Lung (tissue), 12 donors: ENCODE results near the gene HP1BP3. TPM values are rescaled to one million over a fixed set of nuclear protein-coding genes. Genes with fewer than 3 reads are reported as not detected.

ENCODE experiments used
- ATAC-seq: fragments of 200-7000 bp; cut with Tn5 transposase; one replicate; pipeline ENCODE4 v1.9.1; 2020; ENCODE audit warnings: moderate number of reproducible peaks; ENCODE audit not compliant: insufficient read depth, low FRiP score
- DNase-seq, 3 donors: peaks; one replicate each; pipeline ENCODE4 v3.0.0-alpha.2; 2013 to 2017
- H3K27ac ChIP-seq, 2 donors: one replicate each; pipeline ENCODE4 v1.5.1; 2013; ENCODE audit warnings: mild to moderate bottlenecking in 2 of 2, moderate library complexity in 2 of 2, control low read depth in 1 of 2, inconsistent platforms in 1 of 2, low read depth in 1 of 2, low read length in 1 of 2
- H3K27me3 ChIP-seq, 3 donors: one replicate each; pipeline ENCODE4 v1.5.1; 2013; ENCODE audit warnings: low read length in 2 of 3; ENCODE audit not compliant: control insufficient read depth in 3 of 3, insufficient read depth in 3 of 3
- H3K36me3 ChIP-seq, 4 donors: one replicate each; pipeline ENCODE4 v1.5.1; 2013; ENCODE audit warnings: low read length in 4 of 4, mild to moderate bottlenecking in 1 of 4, moderate library complexity in 1 of 4; ENCODE audit not compliant: control insufficient read depth in 4 of 4, insufficient read depth in 4 of 4
- H3K4me1 ChIP-seq, 5 donors: one replicate each; pipeline ENCODE4 v1.5.1; 2013; ENCODE audit warnings: low read length in 5 of 5, mild to moderate bottlenecking in 2 of 5, moderate library complexity in 1 of 5; ENCODE audit not compliant: control insufficient read depth in 5 of 5, insufficient read depth in 5 of 5
- H3K4me3 ChIP-seq: one replicate; pipeline ENCODE4 v1.5.1; 2013; ENCODE audit warnings: mild to moderate bottlenecking, control low read depth, moderate library complexity
- H3K9ac ChIP-seq, 2 donors: one replicate each; pipeline ENCODE4 v1.5.1; 2013; ENCODE audit warnings: low read length in 2 of 2, control low read depth in 1 of 2; ENCODE audit not compliant: insufficient read depth in 1 of 2
- H3K9me3 ChIP-seq, 4 donors: one replicate each; pipeline ENCODE4 v1.5.1; 2013; ENCODE audit warnings: low read length in 3 of 4, mild to moderate bottlenecking in 1 of 4, moderate library complexity in 1 of 4; ENCODE audit not compliant: control insufficient read depth in 4 of 4, insufficient read depth in 3 of 4
- CTCF ChIP-seq: IDR thresholded peaks from 2 replicates; pipeline ENCODE4 v1.5.1; 2012; ENCODE audit warnings: mild to moderate bottlenecking; ENCODE audit errors: control extremely low read depth, extremely low read depth
- WGBS, 2 donors: extraction: QIAGEN DNeasy Blood & Tissue Kit; methylation state at CpG; one replicate each; pipeline ENCODE4 v1.1.7; 2013; 5-methylcytosine and 5-hydroxymethylcytosine counted together
- polyA plus RNA-seq, 2 donors: library from polyadenylated mRNA; stranded (reverse); fragments of 200-250 nt; gene quantifications; one replicate each; pipeline ENCODE4 v1.2.1, GENCODE V29; 2013
- total RNA-seq, 2 donors: library from RNA; depleted of rRNA in 1 of 2; stranded (reverse); fragments of >200 nt in 1 of 2; gene quantifications; one replicate each; pipeline ENCODE4 v1.2.1, GENCODE V29; 2014 to 2021
- donor health status: control.
- donor health status: control.
- donor health status: Bipolar disorder and iron deficiency.
- donor health status: healthy.
- donor health status: DM: yes; HTN: yes; CAD: no.

The HP1BP3 gene
- total and polyA plus RNA-seq, 4 donors: 63.0 to 316 (median 118) TPM

- WGBS, 2 donors: 13% methylated on average over 15 to 18 of the region's 19 CpGs
- H3K36me3 ChIP-seq: no peaks in the 10 kb centered on the region
- H3K9me3 ChIP-seq: peaks cover 0 to 2% (median 0%) of the 10 kb centered on the region in 4 donors
- ATAC-seq (no peak), DNase-seq (peak in 1 of 3 donors; percentile 16)
- H3K27me3 ChIP-seq: peaks cover 0 to 43% (median 26%) of the 10 kb centered on the region in 3 donors
- TF ChIP-seq CTCF: no peak
- no peak overlapping the region for H3K27ac ChIP-seq
- peaks cover 0 to 16% (median 8%) of the 10 kb centered on the region in 5 donors for H3K4me1 ChIP-seq
- no peak overlapping the region for H3K9ac ChIP-seq
- H3K4me3 ChIP-seq: no peak overlapping the region
These were observed 57.0 kb downstream of the HP1BP3 start for GRCh38 chr1:20729990-20730689.

- 57 to 58% methylated on average over 14 of the region's 14 CpGs for WGBS, 2 donors
- ATAC-seq: no peak
- H3K9ac ChIP-seq: no peak overlapping the region
- no peaks in the 10 kb centered on the region for H3K36me3 ChIP-seq
- peaks cover 0 to 2% (median 0%) of the 10 kb centered on the region in 4 donors for H3K9me3 ChIP-seq
- DNase-seq: peak in 1 of 3 donors; percentile 9
- peaks cover 0 to 16% (median 8%) of the 10 kb centered on the region in 5 donors for H3K4me1 ChIP-seq
- H3K27ac ChIP-seq: no peak overlapping the region
- TF ChIP-seq CTCF: no peak
- no peak overlapping the region for H3K4me3 ChIP-seq
- H3K27me3 ChIP-seq: peaks cover 0 to 43% (median 26%) of the 10 kb centered on the region in 3 donors
These were observed 57.8 kb downstream of the HP1BP3 start for GRCh38 chr1:20729155-20729931.

- no peak for ATAC-seq
- Histone ChIP-seq H3K9ac (no peak overlapping the region), H3K4me1 (peaks cover 0 to 16% (median 8%) of the 10 kb centered on the region in 5 donors), H3K27me3 (peaks cover 0 to 43% (median 26%) of the 10 kb centered on the region in 3 donors), H3K4me3 (no peak overlapping the region), H3K27ac (no peak overlapping the region), H3K36me3 (no peaks in the 10 kb centered on the region), H3K9me3 (peaks cover 0 to 2% (median 0%) of the 10 kb centered on the region in 4 donors)
- no peak for TF ChIP-seq CTCF
- DNase-seq: peak in 1 of 3 donors; percentile 11
- 63 to 70% methylated on average over 9 of the region's 9 CpGs for WGBS, 2 donors
These were observed 58.5 kb downstream of the HP1BP3 start for GRCh38 chr1:20728371-20729154.
